Endometrial microvascular endothelial cells (primary cell): ENCODE measurements around the gene FFAR1. TPM values are rescaled to one million over a fixed set of nuclear protein-coding genes. Genes with fewer than 3 reads are reported as not detected.

Source experiments
- in situ Hi-C: cut with HindIII; loops from 2 replicates; pipeline ENCODE4 v1.10.0; 2017; ENCODE audit warnings: low sequenced_read_pairs, low pct_unique_long_range_greater_than_20kb; ENCODE audit errors: inconsistent ontology term
- total RNA-seq: library from RNA; depleted of rRNA; stranded (reverse); fragments of >200 nt; gene quantifications from one replicate; pipeline ENCODE4 v1.2.3, GENCODE V29; 2015; ENCODE audit errors: inconsistent ontology term

FFAR1 gene
- total RNA-seq, 1 donor from 2014 or later = not detected

GRCh38 chr19:35313587-35313986 lies 34.1 kb upstream of the FFAR1 start:
- in situ Hi-C loops = no loop called here

- in situ Hi-C loops = no loop called here
Observed at GRCh38 chr19:35314031-35314430, 33.7 kb upstream of the FFAR1 start.

- in situ Hi-C loops = no loop called here
Observed at GRCh38 chr19:35314858-35315470, 32.7 kb upstream of the FFAR1 start.

GRCh38 chr19:35315883-35316282 lies 31.8 kb upstream of the FFAR1 start:
- in situ Hi-C loops = no loop called here

GRCh38 chr19:35316560-35316959 lies 31.1 kb upstream of the FFAR1 start:
- in situ Hi-C loops = no loop called here

- in situ Hi-C loops = no loop called here
Observed at GRCh38 chr19:35317464-35318043, 30.1 kb upstream of the FFAR1 start.

GRCh38 chr19:35318679-35319448 lies 28.8 kb upstream of the FFAR1 start:
- in situ Hi-C loops = no loop called here

- in situ Hi-C loops = no loop called here
Observed at GRCh38 chr19:35320065-35320713, 27.5 kb upstream of the FFAR1 start.

GRCh38 chr19:35321291-35321690 lies 26.4 kb upstream of the FFAR1 start:
- in situ Hi-C loops = no loop called here

- in situ Hi-C loops = no loop called here
Observed at GRCh38 chr19:35322014-35322413, 25.7 kb upstream of the FFAR1 start.

- in situ Hi-C loops = no loop called here
Observed at GRCh38 chr19:35327642-35328041, 20.1 kb upstream of the FFAR1 start.

- in situ Hi-C loops = no loop called here
Observed at GRCh38 chr19:35328851-35329285, 18.8 kb upstream of the FFAR1 start, which contains the start of gene CD22. Gene CD22, plus strand, starts transcription at chr19:35329187. Its CDS starts 2,854 bp downstream, at chr19:35332041.

GRCh38 chr19:35329323-35329722 lies 18.4 kb upstream of the FFAR1 start:
- in situ Hi-C loops = no loop called here

GRCh38 chr19:35330475-35330874 lies 17.2 kb upstream of the FFAR1 start:
- in situ Hi-C loops = no loop called here

GRCh38 chr19:35331551-35332214 lies 16.0 kb upstream of the FFAR1 start:
- in situ Hi-C loops = no loop called here

- in situ Hi-C loops = no loop called here
Observed at GRCh38 chr19:35332817-35333216, 14.9 kb upstream of the FFAR1 start.

GRCh38 chr19:35334144-35334753 lies 13.5 kb upstream of the FFAR1 start:
- in situ Hi-C loops = no loop called here

- in situ Hi-C loops = no loop called here
Observed at GRCh38 chr19:35336166-35336955, 11.3 kb upstream of the FFAR1 start.
